Measurements from ENCODE around the gene MPC1. TPM values are rescaled to one million over a fixed set of nuclear protein-coding genes. Genes with fewer than 3 reads are reported as not detected.
"Not testable (repeated sequence)": the region's sequence is repeated elsewhere in the genome, so short reads cannot be mapped to it uniquely, and the experiment has no call there.

MPC1 gene
- total and polyA plus RNA-seq, 7 donors, result 76.2 to 193 (median 136) TPM

- intact Hi-C loops (cut with DNase I), result no loop called here
- H3K27me3 ChIP-seq (ENCODE audit: insufficient read depth in 3 of 3, low read length in 2 of 3), result no peaks in the 10 kb centered on the region
- 61 to 64% (median 62%) methylated on average over 5 of the region's 5 CpGs for WGBS, 3 donors
- H3K4me1 ChIP-seq, result no peaks in the 10 kb centered on the region
- ATAC-seq (no peak), DNase-seq (no peak)
- TF ChIP-seq CTCF (IDR thresholded peaks at IDR 0.05), result no peak
- no peak overlapping the region for H3K4me3 ChIP-seq
- H3K27ac ChIP-seq, result no peak overlapping the region
- no peaks in the 10 kb centered on the region for H3K36me3 ChIP-seq (ENCODE audit: insufficient read depth in 1 of 2, low read depth in 1 of 2)
- no peaks in the 10 kb centered on the region for H3K9me3 ChIP-seq
Observed at GRCh38 chr6:166387642-166388289, 5.0 kb upstream of the MPC1 start.

- H3K36me3 ChIP-seq (ENCODE audit: insufficient read depth in 1 of 2, low read depth in 1 of 2); intact Hi-C loops (cut with DNase I); H3K27me3 ChIP-seq (ENCODE audit: insufficient read depth in 3 of 3, low read length in 2 of 3); H3K27ac ChIP-seq; H3K4me3 ChIP-seq; ATAC-seq; H3K9me3 ChIP-seq; DNase-seq; H3K4me1 ChIP-seq: not testable (repeated sequence)
- 95 to 98% (median 96%) methylated on average over 9 of the region's 9 CpGs for WGBS, 3 donors
Observed at GRCh38 chr6:166387098-166387497, 4.4 kb upstream of the MPC1 start.

DNA sequence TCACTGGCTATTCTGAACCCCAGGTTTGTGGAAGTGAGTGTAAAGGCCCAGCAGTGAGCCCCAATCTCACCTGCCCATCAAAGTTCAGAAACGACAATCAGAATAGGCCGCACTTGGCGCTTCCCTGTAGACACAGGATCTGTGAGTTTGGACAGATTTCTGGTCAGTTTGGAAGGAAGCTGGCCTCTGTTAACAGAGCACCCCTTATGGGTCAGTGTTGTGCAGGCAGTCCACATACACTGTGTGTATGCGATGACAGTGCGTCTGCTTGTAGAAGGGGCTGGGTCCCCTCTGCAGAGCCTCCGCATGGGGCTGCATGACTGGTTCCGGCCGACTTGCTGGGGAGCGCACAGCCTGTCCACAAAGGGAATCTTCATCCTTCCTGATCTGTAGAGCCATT lies 3.4 kb upstream of the MPC1 start:
- no peaks in the 10 kb centered on the region for H3K9me3 ChIP-seq
- H3K27ac ChIP-seq, result no peak overlapping the region
- peaks cover 1% of the 10 kb centered on the region for H3K4me1 ChIP-seq
- no peak for DNase-seq
- ATAC-seq, result no peak
- intact Hi-C loops (cut with DNase I), result no loop called here
- no peak overlapping the region for H3K4me3 ChIP-seq
- H3K36me3 ChIP-seq (ENCODE audit: insufficient read depth in 1 of 2, low read depth in 1 of 2), result no peaks in the 10 kb centered on the region
- no peaks in the 10 kb centered on the region for H3K27me3 ChIP-seq (ENCODE audit: insufficient read depth in 3 of 3, low read length in 2 of 3)
- WGBS, 3 donors, result 95 to 98% (median 97%) methylated on average over 9 of the region's 9 CpGs
- TF ChIP-seq CTCF (IDR thresholded peaks at IDR 0.05), result no peak

GRCh38 chr6:166383802-166384363 lies 1.1 kb upstream of the MPC1 start:
- peak; percentile 31 for TF ChIP-seq CTCF (IDR thresholded peaks at IDR 0.05)
- H3K36me3 ChIP-seq (ENCODE audit: insufficient read depth in 1 of 2, low read depth in 1 of 2); H3K27me3 ChIP-seq (ENCODE audit: insufficient read depth in 3 of 3, low read length in 2 of 3); H3K9me3 ChIP-seq; ATAC-seq: not testable (repeated sequence)
- Histone ChIP-seq H3K4me3 (peak overlapping the region; percentile 92), H3K4me1 (peaks cover 23% of the 10 kb centered on the region), H3K27ac (peak overlapping the region; percentile 94)
- intact Hi-C loops (cut with DNase I), result loop anchor here (5.0 kb wide), 1 partner anchor 42 kb away; the partner anchor contains the start of gene SFT2D1 (in 2 of the 2)
- peak in 1 of 2 donors; percentile 57 for DNase-seq
- 18 to 26% (median 21%) methylated on average over 22 of the region's 22 CpGs for WGBS, 3 donors

DNA sequence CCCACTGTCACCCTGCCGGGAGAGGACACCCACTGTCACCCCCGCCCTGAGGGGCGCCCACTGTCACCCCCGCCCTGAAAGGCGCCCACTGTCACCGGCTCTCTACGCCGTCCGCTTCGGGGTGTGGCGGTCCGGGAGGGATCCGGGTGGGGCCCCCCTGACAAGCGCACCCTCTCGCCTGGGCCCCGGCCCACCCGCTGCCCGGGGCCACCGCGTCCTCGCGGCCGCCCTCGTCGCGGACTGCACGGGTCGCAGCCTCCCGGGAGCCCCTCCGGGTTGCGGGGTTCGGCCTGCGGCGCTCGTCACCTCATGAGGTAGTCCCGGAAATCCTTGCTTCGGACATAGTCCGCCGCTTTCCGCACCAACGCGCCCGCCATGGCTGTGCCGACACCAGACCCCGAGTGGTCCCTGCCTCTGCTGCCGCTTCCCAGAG lies 224 bp downstream of the MPC1 start:
- 0 to 1% (median 1%) methylated on average over 23 to 46 of the region's 46 CpGs for WGBS, 3 donors
- DNase-seq, result no peak
- intact Hi-C loops (cut with DNase I), result loop anchor here (5.0 kb wide), 1 partner anchor 40 kb away; the partner anchor contains the start of gene SFT2D1 (in 2 of the 2)

More for the DNA sequence above, 224 bp downstream of the MPC1 start:
- Histone ChIP-seq H3K27ac (peak overlapping the region; percentile 94), H3K27me3 (ENCODE audit: insufficient read depth in 3 of 3, low read length in 2 of 3) (no peaks in the 10 kb centered on the region), H3K4me3 (peak overlapping the region; percentile 92), H3K9me3 (no peaks in the 10 kb centered on the region), H3K36me3 (ENCODE audit: insufficient read depth in 1 of 2, low read depth in 1 of 2) (no peaks in the 10 kb centered on the region), H3K4me1 (peaks cover 29% of the 10 kb centered on the region)
- peak; percentile 20 to 54 (median 27) for ATAC-seq
- TF ChIP-seq CTCF (IDR thresholded peaks at IDR 0.05), result no peak
